ENCODE data around the gene ADGRA1. TPM values are rescaled to one million over a fixed set of nuclear protein-coding genes. Genes with fewer than 3 reads are reported as not detected.

The ADGRA1 gene
- total and polyA plus RNA-seq, 4 experiments from 2014 or later = not detected

- no peak overlapping the region for H3K4me3 Mint-ChIP-seq
- H3K36me3 ChIP-seq (ENCODE audit: insufficient read depth, low read length) = no peaks in the 10 kb centered on the region
- no peak for DNase-seq
- no peaks in the 10 kb centered on the region for H3K4me1 ChIP-seq (ENCODE audit: insufficient read depth, low read length)
- CTCF ChIA-PET (ENCODE audit: partially characterized antibody) = interaction anchor here (1.2 kb wide), 1 partner anchor 25 kb away, joined by 3 read pairs; no protein-coding TSS in a partner anchor
- H3K9me3 Mint-ChIP-seq = no peaks in the 10 kb centered on the region
- POLR2A ChIA-PET (ENCODE audit: partially characterized antibody) = no interaction called here
- no peak overlapping the region for H3K4me3 ChIP-seq (ENCODE audit: low read length in 2 of 2)
- no peak overlapping the region for H3K27ac ChIP-seq (ENCODE audit: low read depth, low read length)
- H3K27me3 ChIP-seq (ENCODE audit: insufficient read depth, low read length) = no peaks in the 10 kb centered on the region
- no peaks in the 10 kb centered on the region for H3K4me1 Mint-ChIP-seq
- H3K9me3 ChIP-seq (ENCODE audit: control insufficient read depth in 1 of 2, low read length in 2 of 2) = no peaks in the 10 kb centered on the region
- no peak overlapping the region for H3K27ac Mint-ChIP-seq
- H3K27me3 Mint-ChIP-seq = peaks cover 0 to 9% of the 10 kb centered on the region in 2 donors
- intact Hi-C loops (cut with micrococcal nuclease) = no loop called here
- no peaks in the 10 kb centered on the region for H3K36me3 Mint-ChIP-seq
These were observed 80.2 kb downstream of the ADGRA1 start for GRCh38 chr10:133167693-133168616.

GRCh38 chr10:133168617-133169031 lies 80.9 kb downstream of the ADGRA1 start:
- no peaks in the 10 kb centered on the region for H3K4me1 ChIP-seq (ENCODE audit: insufficient read depth, low read length)
- no peaks in the 10 kb centered on the region for H3K36me3 ChIP-seq (ENCODE audit: insufficient read depth, low read length)
- H3K36me3 Mint-ChIP-seq = no peaks in the 10 kb centered on the region
- no peaks in the 10 kb centered on the region for H3K27me3 ChIP-seq (ENCODE audit: insufficient read depth, low read length)
- no peaks in the 10 kb centered on the region for H3K9me3 ChIP-seq (ENCODE audit: control insufficient read depth in 1 of 2, low read length in 2 of 2)
- CTCF ChIA-PET (ENCODE audit: partially characterized antibody) = no interaction called here
- no peak overlapping the region for H3K27ac Mint-ChIP-seq
- H3K9me3 Mint-ChIP-seq = no peaks in the 10 kb centered on the region
- no peak overlapping the region for H3K27ac ChIP-seq (ENCODE audit: low read depth, low read length)
- DNase-seq = no peak
- no peak overlapping the region for H3K4me3 Mint-ChIP-seq
- POLR2A ChIA-PET (ENCODE audit: partially characterized antibody) = no interaction called here
- H3K4me3 ChIP-seq (ENCODE audit: low read length in 2 of 2) = no peak overlapping the region
- H3K27me3 Mint-ChIP-seq = peaks cover 0 to 8% of the 10 kb centered on the region in 2 donors
- intact Hi-C loops (cut with micrococcal nuclease) = no loop called here
- no peaks in the 10 kb centered on the region for H3K4me1 Mint-ChIP-seq

- H3K27ac Mint-ChIP-seq = no peak overlapping the region
- H3K4me1 Mint-ChIP-seq = no peaks in the 10 kb centered on the region
These were observed 81.6 kb downstream of the ADGRA1 start for GRCh38 chr10:133169173-133169947.

GRCh38 chr10:133170092-133170491 lies 82.4 kb downstream of the ADGRA1 start:
- H3K4me1 ChIP-seq (ENCODE audit: insufficient read depth, low read length) = no peaks in the 10 kb centered on the region
- ChIA-PET POLR2A (ENCODE audit: partially characterized antibody) (no interaction called here), CTCF (ENCODE audit: partially characterized antibody) (no interaction called here)
- no peak overlapping the region for H3K4me3 ChIP-seq (ENCODE audit: low read length in 2 of 2)
- no peaks in the 10 kb centered on the region for H3K9me3 Mint-ChIP-seq
- no peaks in the 10 kb centered on the region for H3K27me3 ChIP-seq (ENCODE audit: insufficient read depth, low read length)
- no peaks in the 10 kb centered on the region for H3K36me3 ChIP-seq (ENCODE audit: insufficient read depth, low read length)
- peaks cover 0 to 9% of the 10 kb centered on the region in 2 donors for H3K27me3 Mint-ChIP-seq
- H3K27ac Mint-ChIP-seq = peak overlapping the region in 1 of 7 donors; percentile 52
- H3K9me3 ChIP-seq (ENCODE audit: control insufficient read depth in 1 of 2, low read length in 2 of 2) = no peaks in the 10 kb centered on the region
- DNase-seq = no peak
- H3K4me1 Mint-ChIP-seq = no peaks in the 10 kb centered on the region
- no peak overlapping the region for H3K27ac ChIP-seq (ENCODE audit: low read depth, low read length)
- H3K4me3 Mint-ChIP-seq = no peak overlapping the region
- intact Hi-C loops (cut with micrococcal nuclease) = no loop called here
- H3K36me3 Mint-ChIP-seq = no peaks in the 10 kb centered on the region

More at GRCh38 chr10:133169173-133169947, 81.6 kb downstream of the ADGRA1 start:
- POLR2A ChIA-PET (ENCODE audit: partially characterized antibody) = no interaction called here
- no peaks in the 10 kb centered on the region for H3K36me3 Mint-ChIP-seq
- peaks cover 0 to 9% of the 10 kb centered on the region in 2 donors for H3K27me3 Mint-ChIP-seq
- Histone ChIP-seq H3K4me3 (ENCODE audit: low read length in 2 of 2) (no peak overlapping the region), H3K36me3 (ENCODE audit: insufficient read depth, low read length) (no peaks in the 10 kb centered on the region), H3K4me1 (ENCODE audit: insufficient read depth, low read length) (no peaks in the 10 kb centered on the region), H3K9me3 (ENCODE audit: control insufficient read depth in 1 of 2, low read length in 2 of 2) (no peaks in the 10 kb centered on the region), H3K27me3 (ENCODE audit: insufficient read depth, low read length) (no peaks in the 10 kb centered on the region), H3K27ac (ENCODE audit: low read depth, low read length) (no peak overlapping the region)
- no peak for DNase-seq
- no peak overlapping the region for H3K4me3 Mint-ChIP-seq
- intact Hi-C loops (cut with micrococcal nuclease) = no loop called here
- no peaks in the 10 kb centered on the region for H3K9me3 Mint-ChIP-seq
- CTCF ChIA-PET (ENCODE audit: partially characterized antibody) = no interaction called here

- Mint-ChIP-seq H3K4me3 (no peak overlapping the region), H3K36me3 (no peaks in the 10 kb centered on the region), H3K4me1 (peaks cover 0 to 9% (median 2%) of the 10 kb centered on the region in 4 donors), H3K9me3 (peaks cover 0 to 4% (median 0%) of the 10 kb centered on the region in 8 donors), H3K27ac (no peak overlapping the region), H3K27me3 (peaks cover 0 to 7% of the 10 kb centered on the region in 2 donors)
- H3K4me1 ChIP-seq (ENCODE audit: insufficient read depth, low read length) = no peaks in the 10 kb centered on the region
- ChIA-PET CTCF (ENCODE audit: partially characterized antibody) (no interaction called here), POLR2A (ENCODE audit: partially characterized antibody) (no interaction called here)
- H3K27me3 ChIP-seq (ENCODE audit: insufficient read depth, low read length) = no peaks in the 10 kb centered on the region
- no peak for DNase-seq
- no peaks in the 10 kb centered on the region for H3K36me3 ChIP-seq (ENCODE audit: insufficient read depth, low read length)
- intact Hi-C loops (cut with micrococcal nuclease) = no loop called here
- no peak overlapping the region for H3K4me3 ChIP-seq (ENCODE audit: low read length in 2 of 2)
- H3K9me3 ChIP-seq (ENCODE audit: control insufficient read depth in 1 of 2, low read length in 2 of 2) = no peaks in the 10 kb centered on the region
- no peak overlapping the region for H3K27ac ChIP-seq (ENCODE audit: low read depth, low read length)
These were observed 86.3 kb downstream of the ADGRA1 start for GRCh38 chr10:133173860-133174640.

GRCh38 chr10:133174689-133175263 lies 87.1 kb downstream of the ADGRA1 start:
- no peaks in the 10 kb centered on the region for H3K27me3 ChIP-seq (ENCODE audit: insufficient read depth, low read length)
- no peak overlapping the region for H3K4me3 ChIP-seq (ENCODE audit: low read length in 2 of 2)
- Mint-ChIP-seq H3K27me3 (peaks cover 0 to 7% of the 10 kb centered on the region in 2 donors), H3K9me3 (peaks cover 0 to 4% (median 0%) of the 10 kb centered on the region in 8 donors), H3K4me1 (peaks cover 0 to 9% (median 2%) of the 10 kb centered on the region in 4 donors), H3K27ac (no peak overlapping the region), H3K4me3 (no peak overlapping the region), H3K36me3 (no peaks in the 10 kb centered on the region)
- H3K4me1 ChIP-seq (ENCODE audit: insufficient read depth, low read length) = no peaks in the 10 kb centered on the region
- POLR2A ChIA-PET (ENCODE audit: partially characterized antibody) = no interaction called here
- H3K27ac ChIP-seq (ENCODE audit: low read depth, low read length) = no peak overlapping the region
- intact Hi-C loops (cut with micrococcal nuclease) = no loop called here
- CTCF ChIA-PET (ENCODE audit: partially characterized antibody) = no interaction called here
- no peaks in the 10 kb centered on the region for H3K9me3 ChIP-seq (ENCODE audit: control insufficient read depth in 1 of 2, low read length in 2 of 2)
- DNase-seq = no peak
- H3K36me3 ChIP-seq (ENCODE audit: insufficient read depth, low read length) = no peaks in the 10 kb centered on the region

Measured in CD4-positive, alpha-beta memory T cell (primary cell).